HG03135 (cell line): ENCODE data around the gene SLC35F1.

Experiments used
- ATAC-seq: cut with Tn5 transposase; IDR thresholded peaks from one replicate; pipeline ENCODE4 v1.9.1; 2021; ENCODE audit warnings: mild to moderate bottlenecking, moderate library complexity; ENCODE audit not compliant: unreplicated experiment

The SLC35F1 gene

GRCh38 chr6:118350881-118351430 is 443.9 kb downstream of the SLC35F1 start:
- ATAC-seq: no peak

DNA sequence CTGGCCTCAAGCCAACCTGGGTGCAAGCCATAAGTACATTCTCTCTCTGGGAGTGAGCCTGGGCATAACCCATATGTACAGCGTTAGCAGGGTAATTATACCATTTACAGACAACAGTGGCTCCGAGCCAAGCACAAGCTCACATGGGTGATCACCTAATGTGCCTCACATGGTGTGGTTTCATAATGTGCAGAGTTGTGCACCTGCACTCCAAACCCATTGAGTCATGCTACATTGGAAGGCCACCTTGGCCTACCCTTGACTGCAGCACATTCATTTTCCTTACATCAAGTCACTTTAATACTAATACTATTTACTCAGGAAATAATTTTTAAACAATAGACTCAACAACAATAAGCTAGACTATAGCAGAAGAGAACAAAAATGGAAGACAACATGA is 446.5 kb downstream of the SLC35F1 start:
- ATAC-seq: no peak

GRCh38 chr6:118354641-118355040 is 447.6 kb downstream of the SLC35F1 start:
- ATAC-seq: peak; percentile 97

DNA sequence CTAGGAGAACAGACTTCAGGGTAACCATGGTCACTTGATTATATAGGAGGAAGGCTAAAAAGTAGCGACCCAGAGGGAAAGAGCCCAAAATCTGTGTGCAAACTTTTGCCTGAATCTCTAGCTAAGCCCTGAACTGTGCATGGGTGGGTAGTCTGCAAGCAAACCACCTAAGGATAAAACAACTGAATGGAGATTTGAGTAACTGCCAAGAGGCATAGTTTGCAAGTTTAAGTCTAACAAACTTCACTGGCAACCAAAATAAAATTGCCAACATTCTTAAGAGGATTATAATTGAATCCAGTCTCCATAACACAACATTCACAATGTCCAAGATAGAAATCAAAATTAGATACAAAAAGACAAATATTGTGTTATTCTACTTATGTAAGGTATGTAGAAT is 449.0 kb downstream of the SLC35F1 start:
- no peak for ATAC-seq

- ATAC-seq: no peak
Measured at GRCh38 chr6:118356686-118357085, 449.6 kb downstream of the SLC35F1 start.
